HepG2 (cell line): Measurements from ENCODE around the gene ZBTB26. TPM values are rescaled to one million over a fixed set of nuclear protein-coding genes. Genes with fewer than 3 reads are reported as not detected.

Experiments used
- ATAC-seq: fragments of 200-7000 bp; cut with Tn5 transposase; 3 replicates; pipeline ENCODE4 v1.9.1; 2020; ENCODE audit warnings: mild to moderate bottlenecking, moderate library complexity
- BruUV-seq: library from RNA; stranded (reverse); fragments of 400-500 nt; replicated peaks from 2 replicates; lab custom pipeline; 2021; lab: Mats Ljungman, UMichigan
- CTCF ChIA-PET: fragments of 300-600 bp; formaldehyde crosslinking; extraction: SDS; loops from one replicate; lab custom pipeline; 2021; ENCODE audit warnings: low total read pairs, inconsistent platforms, low intra/inter-chr PET ratio; lab: Yijun Ruan, JAX
- POLR2A ChIA-PET: fragments of 350-600 bp; sonication (Branson Sonifier 250); formaldehyde crosslinking; loops from one replicate; lab custom pipeline; 2020; ENCODE audit warnings: antibody characterized with exemption, inconsistent platforms; lab: Yijun Ruan, JAX
- DNase-seq: peaks from one replicate; pipeline ENCODE4 v3.0.0-alpha.2; 2015; ENCODE audit warnings: low spot score
- FAIRE-seq: peaks from 3 replicates; lab custom pipeline; 2011; peaks lifted over from hg19 to GRCh38; lab: Jason Lieb, UNC
- H2AFZ ChIP-seq: one replicate; pipeline ENCODE4 v1.6.1; 2011; ENCODE audit warnings: low read length, inconsistent platforms
- H3K27ac ChIP-seq: fragments of 300-600 bp; 3 replicates; pipeline ENCODE4 v1.8.0; 2011; ENCODE audit warnings: mixed run types, mild to moderate bottlenecking, mixed read lengths, low read length, inconsistent platforms; ENCODE audit not compliant: insufficient read depth; ENCODE audit errors: extremely low read length
- H3K27me3 ChIP-seq, 2 experiments: fragments of 200-600 bp in 1 of 2; 2 replicates in 1 of 2; 3 replicates in 1 of 2; pipeline versions ENCODE4 v1.6.0 to v1.8.0; 2011; ENCODE audit warnings: low read length in 2 of 2, mild to moderate bottlenecking in 2 of 2, moderate library complexity in 2 of 2, inconsistent platforms in 1 of 2; ENCODE audit not compliant: insufficient read depth in 2 of 2, control insufficient read depth in 1 of 2
- H3K36me3 ChIP-seq, 2 experiments: fragments of 200-600 bp in 1 of 2; replicated peaks in 1 of 2; 2 replicates in 1 of 2; 3 replicates in 1 of 2; pipeline versions ENCODE4 v1.5.1 to v1.8.0; 2011; ENCODE audit warnings: low read length in 2 of 2, inconsistent platforms in 1 of 2; ENCODE audit not compliant: insufficient read depth in 2 of 2, control insufficient read depth in 1 of 2
- H3K4me1 ChIP-seq: 2 replicates; pipeline ENCODE4 v1.5.1; 2012; ENCODE audit warnings: low read length, inconsistent platforms; ENCODE audit not compliant: insufficient read depth
- H3K4me2 ChIP-seq: 2 replicates; pipeline ENCODE4 v1.6.0; 2011; ENCODE audit warnings: low read depth, low read length, inconsistent platforms
- H3K4me3 ChIP-seq, 3 experiments: fragments of 200-600 bp in 1 of 3; sonication (generic), shearing (Covaris generic) in 1 of 3; replicated peaks in 1 of 3; 2 replicates each; pipeline ENCODE4 v1.5.1; 2011 to 2016; ENCODE audit warnings: low read length in 3 of 3, inconsistent platforms in 2 of 3, low read depth in 2 of 3, mild to moderate bottlenecking in 2 of 3, control low read depth in 1 of 3, mixed read lengths in 1 of 3; ENCODE audit not compliant: insufficient read depth in 1 of 3
- H3K79me2 ChIP-seq: one replicate; pipeline ENCODE4 v1.6.1; 2011; ENCODE audit warnings: low read length, inconsistent platforms; ENCODE audit not compliant: insufficient read depth
- H3K9ac ChIP-seq: 2 replicates; pipeline ENCODE4 v1.6.0; 2011; ENCODE audit warnings: mild to moderate bottlenecking, low read depth, low read length, inconsistent platforms; ENCODE audit not compliant: insufficient read depth
- H3K9me3 ChIP-seq: 2 replicates; pipeline ENCODE4 v1.5.1; 2012; ENCODE audit warnings: mild to moderate bottlenecking, low read length
- H4K20me1 ChIP-seq: 2 replicates; pipeline ENCODE4 v1.6.0; 2011; ENCODE audit warnings: inconsistent platforms, mild to moderate bottlenecking, low read length, moderate library complexity; ENCODE audit not compliant: insufficient read depth
- HNRNPH1 ChIP-seq: fragments of 200-400 bp; formaldehyde crosslinking; optimal IDR thresholded peaks from 2 replicates; pipeline ENCODE3; 2017; ENCODE audit warnings: mild to moderate bottlenecking, low read depth, low read length
- SKI ChIP-seq: fragments of 450-650 bp; IDR thresholded peaks from one replicate; pipeline ENCODE4 v1.6.1; 2018; ENCODE audit warnings: mild to moderate bottlenecking; ENCODE audit not compliant: partially characterized antibody
- ZNF121 ChIP-seq: sonication (generic); formaldehyde crosslinking; IDR thresholded peaks from 2 replicates; pipeline ENCODE4 v1.5.0; 2020; ENCODE audit warnings: mild to moderate bottlenecking, missing genetic modification reagents
- ZNF703 ChIP-seq: sonication (generic); formaldehyde crosslinking; IDR thresholded peaks from 2 replicates; pipeline ENCODE4 v1.5.1; 2020; ENCODE audit warnings: missing genetic modification reagents, mild to moderate bottlenecking, moderate library complexity, borderline replicate concordance
- WGBS: methylation state at CpG from one replicate; pipeline ENCODE4 v1.1.6; 2017; ENCODE audit warnings: low lambda C conversion rate; 5-methylcytosine and 5-hydroxymethylcytosine counted together
- in situ Hi-C: cut with HindIII; loops from 2 replicates; pipeline ENCODE4 v1.10.0; 2017; ENCODE audit warnings: low pct_unique_long_range_greater_than_20kb; ENCODE audit not compliant: extremely low pct_ligation_motif_present
- intact Hi-C: fragments of 100-400 bp; cut with micrococcal nuclease; formaldehyde crosslinking; loops from one replicate; pipeline ENCODE4 v1.10.0; 2022; ENCODE audit not compliant: unreplicated experiment
- polyA plus RNA-seq, 8 experiments: library from polyadenylated mRNA; depleted of rRNA in 3 of 8; stranded (reverse) in 7 of 8; unstranded in 1 of 8; fragments of >200 nt; fragmentation: Illumina TruSeq in 4 of 8; extraction: Trizol in 4 of 8; gene quantifications; 2 replicates each; pipeline versions ENCODE4 v1.2.1 to v1.2.3, GENCODE V29; 2011 to 2016; ENCODE audit warnings: low read depth in 4 of 8, missing spikeins in 1 of 8, mixed read lengths in 1 of 8; ENCODE audit not compliant: insufficient read depth in 1 of 8
- total RNA-seq, 5 experiments: library from RNA; depleted of rRNA; stranded (reverse); fragments of >200 nt; fragmentation: Illumina TruSeq; extraction: Trizol; gene quantifications; 2 replicates each; pipeline ENCODE4 v1.2.3, GENCODE V29; 2016; ENCODE audit warnings: low read depth in 1 of 5
- TF ChIP-seq, protein P1 (sequence below): IDR thresholded peaks from 2 replicates; pipeline ENCODE4 v1.6.1; 2012; ENCODE audit warnings: inconsistent platforms
- TF ChIP-seq, protein P2 (sequence below): IDR thresholded peaks from 2 replicates; pipeline ENCODE4 v1.6.1; 2016; ENCODE audit warnings: mild to moderate bottlenecking
- TF ChIP-seq, protein P3 (sequence below): sonication (generic); formaldehyde crosslinking; IDR thresholded peaks from 2 replicates; pipeline ENCODE4 v1.5.1; 2020; ENCODE audit warnings: mild to moderate bottlenecking, missing genetic modification reagents, borderline replicate concordance

Gene ZBTB26
- total and polyA plus RNA-seq, 2 of the 13 experiments (the other 11 are each of a cell fraction or from before 2014, with no cell fraction given): 4.5 to 8.6 TPM

DNA sequence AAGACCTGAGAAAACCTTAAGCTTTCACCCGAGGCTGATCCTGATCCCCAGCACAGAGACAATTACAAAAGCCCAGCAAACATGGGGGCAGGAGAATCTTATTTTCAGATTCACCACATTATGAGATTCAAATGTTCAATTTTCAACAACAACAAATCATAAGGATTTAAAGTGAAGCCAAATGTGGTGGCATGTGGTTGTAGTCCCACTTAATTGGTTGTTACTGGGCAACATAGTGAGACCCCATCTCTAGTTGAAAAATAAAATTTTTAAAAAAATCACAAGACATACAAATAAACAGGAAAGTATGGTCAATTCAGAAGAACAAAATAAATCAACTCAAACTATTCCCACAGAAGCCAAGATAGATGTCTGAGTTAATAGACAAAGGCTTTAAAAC is 5.6 kb upstream of the ZBTB26 start:
- Histone ChIP-seq H3K79me2 (peaks cover 41% of the 10 kb centered on the region), H3K4me3 (peak overlapping the region in 1 of 3 experiments; percentile 1; a peak in 1 of 6 replicates), H3K4me1 (peaks cover 46% of the 10 kb centered on the region), H3K9me3 (no peaks in the 10 kb centered on the region), H3K27me3 (peaks cover 0 to 3% of the 10 kb centered on the region in 2 experiments; a peak in 1 of 5 replicates), H4K20me1 (no peaks in the 10 kb centered on the region), H3K27ac (peak overlapping the region; percentile 73), H3K36me3 (peaks cover 0 to 8% of the 10 kb centered on the region in 2 experiments; a peak in 2 of 5 replicates), H3K4me2 (peak overlapping the region; percentile 63), H2AFZ (no peak overlapping the region), H3K9ac (peak overlapping the region; percentile 33; the same call in 1 of the 2 replicates)
- no TSS peak for BruUV-seq
- ATAC-seq (no peak), FAIRE-seq (no peak), DNase-seq (no peak)
- TF ChIP-seq, protein P1, sequence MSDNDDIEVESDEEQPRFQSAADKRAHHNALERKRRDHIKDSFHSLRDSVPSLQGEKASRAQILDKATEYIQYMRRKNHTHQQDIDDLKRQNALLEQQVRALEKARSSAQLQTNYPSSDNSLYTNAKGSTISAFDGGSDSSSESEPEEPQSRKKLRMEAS: no peak
- TF ChIP-seq SKI: no peak
- TF ChIP-seq, protein P2, sequence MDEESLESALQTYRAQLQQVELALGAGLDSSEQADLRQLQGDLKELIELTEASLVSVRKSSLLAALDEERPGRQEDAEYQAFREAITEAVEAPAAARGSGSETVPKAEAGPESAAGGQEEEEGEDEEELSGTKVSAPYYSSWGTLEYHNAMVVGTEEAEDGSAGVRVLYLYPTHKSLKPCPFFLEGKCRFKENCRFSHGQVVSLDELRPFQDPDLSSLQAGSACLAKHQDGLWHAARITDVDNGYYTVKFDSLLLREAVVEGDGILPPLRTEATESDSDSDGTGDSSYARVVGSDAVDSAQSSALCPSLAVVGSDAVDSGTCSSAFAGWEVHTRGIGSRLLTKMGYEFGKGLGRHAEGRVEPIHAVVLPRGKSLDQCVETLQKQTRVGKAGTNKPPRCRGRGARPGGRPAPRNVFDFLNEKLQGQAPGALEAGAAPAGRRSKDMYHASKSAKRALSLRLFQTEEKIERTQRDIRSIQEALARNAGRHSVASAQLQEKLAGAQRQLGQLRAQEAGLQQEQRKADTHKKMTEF (CRISPR knock-in tag): 0 out of 2 replicates have a peak, but pooled peaks have one; percentile 5
- TF ChIP-seq ZNF121 (CRISPR knock-in tag): peak; percentile 77
- TF ChIP-seq HNRNPH1: no peak
- TF ChIP-seq, protein P3, sequence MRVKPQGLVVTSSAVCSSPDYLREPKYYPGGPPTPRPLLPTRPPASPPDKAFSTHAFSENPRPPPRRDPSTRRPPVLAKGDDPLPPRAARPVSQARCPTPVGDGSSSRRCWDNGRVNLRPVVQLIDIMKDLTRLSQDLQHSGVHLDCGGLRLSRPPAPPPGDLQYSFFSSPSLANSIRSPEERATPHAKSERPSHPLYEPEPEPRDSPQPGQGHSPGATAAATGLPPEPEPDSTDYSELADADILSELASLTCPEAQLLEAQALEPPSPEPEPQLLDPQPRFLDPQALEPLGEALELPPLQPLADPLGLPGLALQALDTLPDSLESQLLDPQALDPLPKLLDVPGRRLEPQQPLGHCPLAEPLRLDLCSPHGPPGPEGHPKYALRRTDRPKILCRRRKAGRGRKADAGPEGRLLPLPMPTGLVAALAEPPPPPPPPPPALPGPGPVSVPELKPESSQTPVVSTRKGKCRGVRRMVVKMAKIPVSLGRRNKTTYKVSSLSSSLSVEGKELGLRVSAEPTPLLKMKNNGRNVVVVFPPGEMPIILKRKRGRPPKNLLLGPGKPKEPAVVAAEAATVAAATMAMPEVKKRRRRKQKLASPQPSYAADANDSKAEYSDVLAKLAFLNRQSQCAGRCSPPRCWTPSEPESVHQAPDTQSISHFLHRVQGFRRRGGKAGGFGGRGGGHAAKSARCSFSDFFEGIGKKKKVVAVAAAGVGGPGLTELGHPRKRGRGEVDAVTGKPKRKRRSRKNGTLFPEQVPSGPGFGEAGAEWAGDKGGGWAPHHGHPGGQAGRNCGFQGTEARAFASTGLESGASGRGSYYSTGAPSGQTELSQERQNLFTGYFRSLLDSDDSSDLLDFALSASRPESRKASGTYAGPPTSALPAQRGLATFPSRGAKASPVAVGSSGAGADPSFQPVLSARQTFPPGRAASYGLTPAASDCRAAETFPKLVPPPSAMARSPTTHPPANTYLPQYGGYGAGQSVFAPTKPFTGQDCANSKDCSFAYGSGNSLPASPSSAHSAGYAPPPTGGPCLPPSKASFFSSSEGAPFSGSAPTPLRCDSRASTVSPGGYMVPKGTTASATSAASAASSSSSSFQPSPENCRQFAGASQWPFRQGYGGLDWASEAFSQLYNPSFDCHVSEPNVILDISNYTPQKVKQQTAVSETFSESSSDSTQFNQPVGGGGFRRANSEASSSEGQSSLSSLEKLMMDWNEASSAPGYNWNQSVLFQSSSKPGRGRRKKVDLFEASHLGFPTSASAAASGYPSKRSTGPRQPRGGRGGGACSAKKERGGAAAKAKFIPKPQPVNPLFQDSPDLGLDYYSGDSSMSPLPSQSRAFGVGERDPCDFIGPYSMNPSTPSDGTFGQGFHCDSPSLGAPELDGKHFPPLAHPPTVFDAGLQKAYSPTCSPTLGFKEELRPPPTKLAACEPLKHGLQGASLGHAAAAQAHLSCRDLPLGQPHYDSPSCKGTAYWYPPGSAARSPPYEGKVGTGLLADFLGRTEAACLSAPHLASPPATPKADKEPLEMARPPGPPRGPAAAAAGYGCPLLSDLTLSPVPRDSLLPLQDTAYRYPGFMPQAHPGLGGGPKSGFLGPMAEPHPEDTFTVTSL (CRISPR knock-in tag): no peak
- TF ChIP-seq ZNF703: no peak
- in situ Hi-C loops: no loop called here
- intact Hi-C loops: loop anchor here (1.0 kb wide), 1 partner anchor 32 kb away; the partner anchor contains the start of gene RC3H2
- 11% methylated on average over 1 of the region's 1 CpG for WGBS
- ChIA-PET CTCF (no interaction called here), POLR2A (interaction anchor here (1.4 to 2.6 kb wide), 2 partner anchors 23 to 32 kb away, joined by 7 to 20 read pairs; partner anchors contain the start of genes RC3H2 and ZBTB6)
